SIG-M5 (cell line): ENCODE results near the gene HLA-DPA1.
"Not testable (repeated sequence)": the region's sequence is repeated elsewhere in the genome, so short reads cannot be mapped to it uniquely, and the experiment has no call there.

Experiments used
- DNase-seq: peaks from one replicate; lab custom pipeline; 2025; lab: John Stamatoyannopoulos, UW

HLA-DPA1 gene

GRCh38 chr6:33073431-33073871, at the start of gene HLA-DPA1:
HLA-DPA1 (minus strand) TSS chr6:33073649.
- DNase-seq, result no peak

GRCh38 chr6:33123181-33123580, 49.7 kb upstream of the HLA-DPA1 start:
- DNase-seq, result no peak

DNA sequence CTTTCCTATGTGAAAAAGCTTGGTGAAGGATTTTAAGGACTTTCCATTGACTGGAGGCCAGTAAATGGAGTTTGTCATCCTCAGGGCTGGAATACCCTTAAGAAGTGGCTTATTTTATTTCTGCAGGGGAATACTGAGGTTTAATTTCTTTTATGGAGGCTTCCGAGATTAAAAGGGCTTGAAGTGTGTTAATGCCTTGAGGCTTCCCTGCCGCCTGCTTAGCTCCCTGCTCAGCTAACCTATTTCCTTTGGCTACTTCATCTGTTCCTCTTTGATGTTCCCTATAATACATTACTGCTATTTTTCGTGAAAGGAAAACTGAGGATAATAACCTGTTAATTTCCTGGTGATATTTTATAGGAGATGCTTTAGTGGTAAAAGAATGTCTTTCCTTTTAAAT, 46.6 kb upstream of the HLA-DPA1 start:
- DNase-seq, result no peak

DNA sequence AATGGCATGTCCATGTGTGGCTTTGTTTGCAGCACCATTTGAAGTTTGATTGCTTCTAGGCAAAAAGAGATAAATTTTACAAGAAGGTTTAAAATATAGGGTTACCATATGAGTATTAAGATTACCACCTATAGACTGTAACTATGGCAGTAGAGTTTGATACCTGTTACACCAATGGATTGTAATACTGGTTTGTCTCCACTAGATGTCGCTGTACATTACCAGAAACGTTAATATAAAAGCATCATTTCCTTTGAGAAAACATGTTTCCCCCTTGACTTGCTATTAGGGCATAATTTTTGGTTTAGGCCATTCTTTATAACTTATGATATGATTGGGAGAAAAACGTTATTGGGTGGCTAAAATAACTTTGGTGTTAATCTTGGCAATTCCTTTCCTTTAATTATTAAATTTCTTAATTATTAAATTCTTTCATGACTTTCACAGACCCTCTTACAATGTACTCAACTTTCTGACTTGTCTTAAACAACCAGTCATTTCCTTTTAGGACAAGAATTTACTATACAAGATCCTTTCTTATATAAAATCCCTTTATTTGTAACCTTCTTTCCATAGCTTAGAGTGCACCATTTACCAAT, 45.2 kb upstream of the HLA-DPA1 start:
- DNase-seq, result no peak

DNA sequence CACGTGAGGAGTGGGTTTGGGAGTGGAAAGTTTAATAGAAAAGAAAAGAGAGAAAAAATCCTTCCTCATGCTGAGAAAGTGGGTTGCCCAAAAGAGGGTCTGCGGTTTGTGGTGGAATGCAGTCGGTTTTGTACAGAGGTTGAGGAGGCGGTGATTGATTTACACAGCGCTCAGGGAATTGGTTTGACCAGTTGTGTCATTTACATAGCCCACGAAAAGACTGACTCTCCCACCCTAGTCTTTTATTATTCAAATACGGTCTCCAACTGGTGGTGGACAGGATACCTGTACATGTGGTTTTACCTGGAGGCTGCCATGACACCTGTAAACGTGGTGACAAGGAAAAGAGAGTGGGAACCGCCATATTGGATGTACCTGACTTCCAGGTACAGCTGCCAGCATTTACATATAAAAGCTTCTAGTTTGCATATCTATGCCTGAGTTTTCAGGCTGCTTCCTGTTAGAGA, 44.4 kb upstream of the HLA-DPA1 start:
- no peak for DNase-seq

GRCh38 chr6:33116841-33117711, 43.6 kb upstream of the HLA-DPA1 start:
- no peak for DNase-seq

DNA sequence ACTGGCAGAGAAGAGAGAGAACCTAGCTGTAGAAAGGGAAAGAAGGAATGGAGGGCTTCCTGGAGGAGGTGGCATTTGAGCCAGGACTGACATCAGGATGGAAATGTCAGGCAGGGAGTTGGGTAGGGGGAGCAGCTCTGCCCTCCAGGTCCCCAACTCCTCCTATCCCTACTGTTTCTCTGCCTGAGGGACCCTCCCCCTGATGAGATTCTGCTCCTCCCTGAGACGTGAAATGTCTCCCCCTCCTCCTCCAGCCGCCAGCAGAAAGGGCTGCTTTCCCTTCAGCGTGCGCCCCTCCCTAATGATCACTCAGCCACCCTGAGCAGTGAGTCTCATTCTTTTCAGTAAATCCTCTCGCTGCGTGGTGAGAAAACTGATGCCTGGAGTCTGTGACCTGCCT, 43.0 kb upstream of the HLA-DPA1 start:
- no peak for DNase-seq

GRCh38 chr6:33114406-33114805, 41.0 kb upstream of the HLA-DPA1 start:
- DNase-seq, result peak; percentile 40

GRCh38 chr6:33113755-33114154, 40.3 kb upstream of the HLA-DPA1 start:
- no peak for DNase-seq

DNA sequence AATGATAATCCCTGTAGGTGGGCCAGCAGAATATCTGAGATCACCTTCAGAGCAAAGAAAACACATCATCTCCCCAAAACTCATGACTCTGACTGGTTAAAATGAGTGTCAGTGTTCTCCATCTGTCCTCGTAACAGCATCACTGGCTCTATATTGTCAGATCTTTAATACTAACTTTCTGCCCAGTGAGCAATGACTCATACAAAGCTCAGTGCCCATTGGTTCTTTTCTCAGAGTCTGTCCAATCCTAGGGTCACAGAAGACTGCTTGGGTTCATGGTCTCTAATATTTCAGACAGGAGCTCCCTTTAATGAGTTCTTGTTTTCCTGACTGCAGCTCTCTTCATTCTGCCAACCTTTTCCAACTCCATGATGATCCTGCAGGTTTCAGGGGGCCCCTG, 38.7 kb upstream of the HLA-DPA1 start:
- DNase-seq, result no peak

DNA sequence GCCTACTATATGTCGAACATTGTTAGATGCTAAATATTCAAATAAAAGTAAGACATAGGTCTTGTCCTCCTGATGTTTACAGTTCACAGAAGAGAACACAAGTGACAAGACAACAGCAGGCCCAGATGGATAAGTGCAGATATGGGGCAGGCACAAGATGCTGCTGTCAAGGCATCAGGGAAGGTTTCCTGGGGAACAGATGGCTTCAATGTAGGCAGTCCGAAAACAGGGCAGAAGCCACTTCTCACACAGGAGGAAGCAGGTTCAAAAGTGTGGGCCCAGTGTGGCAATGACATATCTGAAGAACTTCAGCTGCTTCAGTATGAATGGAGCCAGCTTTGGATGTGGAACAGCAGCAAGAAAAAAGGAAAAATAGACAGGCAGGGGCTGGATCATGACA, 34.9 kb upstream of the HLA-DPA1 start:
- DNase-seq, result no peak

GRCh38 chr6:33107641-33108040, 34.2 kb upstream of the HLA-DPA1 start:
- DNase-seq, result no peak

DNA sequence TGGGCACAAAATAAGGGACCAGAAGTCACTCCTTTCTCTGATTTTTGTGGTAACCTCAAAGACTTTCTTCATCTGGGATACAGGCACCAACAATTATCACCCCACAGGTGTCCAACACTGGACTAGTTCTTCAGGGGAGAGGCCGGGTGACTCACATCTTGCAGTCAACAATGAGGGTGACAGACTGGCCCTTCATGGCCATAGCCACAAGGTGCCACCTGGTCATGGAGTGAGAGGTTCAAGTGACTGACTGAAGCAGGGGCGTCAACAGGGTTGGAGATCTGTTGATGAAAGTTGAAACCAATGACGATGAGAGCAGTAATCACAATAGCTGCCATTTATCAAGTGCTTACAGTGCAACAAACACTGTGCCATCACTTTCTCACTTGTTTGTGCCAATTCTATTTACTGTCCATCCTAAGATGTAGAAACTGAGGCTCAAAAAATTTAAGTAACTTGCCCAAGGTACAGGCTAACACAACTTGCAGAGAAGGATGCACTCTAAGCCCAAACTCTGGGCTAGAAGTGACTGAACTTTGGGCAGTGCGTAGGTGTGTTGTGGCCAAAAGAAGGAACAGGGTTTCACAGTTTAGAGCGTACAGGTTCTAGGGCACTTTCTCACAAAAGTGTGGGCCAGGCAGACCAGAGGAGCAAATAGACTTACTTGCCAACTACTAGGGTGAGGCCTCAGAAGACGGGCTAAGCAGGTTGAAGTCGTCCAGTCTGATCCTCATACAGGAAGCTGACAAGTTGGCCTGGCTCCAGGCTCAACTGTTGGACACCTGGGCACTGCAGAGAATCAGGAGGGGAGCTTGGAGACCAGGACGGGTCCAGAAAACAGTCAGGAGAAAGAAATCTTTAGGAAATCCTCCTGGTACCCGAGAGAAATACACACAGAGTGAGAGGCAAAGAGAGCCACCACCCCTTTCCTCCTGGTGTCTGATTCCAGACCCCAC, 32.7 kb upstream of the HLA-DPA1 start:
- DNase-seq, result no peak

DNA sequence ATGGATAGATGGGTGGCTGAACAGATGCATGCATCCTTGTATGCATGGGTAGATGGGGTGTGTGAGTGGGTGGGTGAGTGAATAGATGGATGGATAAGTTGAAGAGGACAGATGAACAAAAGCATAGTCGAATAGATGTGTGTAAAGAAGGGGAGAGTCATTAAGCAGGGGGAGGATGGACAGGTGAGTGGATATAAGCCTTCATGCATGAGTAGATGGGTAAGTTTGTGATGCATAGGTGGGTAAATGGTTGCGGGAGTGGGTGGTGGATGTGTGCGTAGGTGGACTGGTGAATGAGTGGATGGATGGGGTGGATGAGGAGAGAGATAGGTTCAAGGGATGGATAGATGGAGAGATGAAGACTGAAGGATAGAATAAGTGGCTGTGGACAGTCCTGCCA, 31.9 kb upstream of the HLA-DPA1 start:
- no peak for DNase-seq

GRCh38 chr6:33104887-33105286, 31.4 kb upstream of the HLA-DPA1 start:
- no peak for DNase-seq

- DNase-seq, result no peak
Measured at GRCh38 chr6:33103776-33104175, 30.3 kb upstream of the HLA-DPA1 start.

DNA sequence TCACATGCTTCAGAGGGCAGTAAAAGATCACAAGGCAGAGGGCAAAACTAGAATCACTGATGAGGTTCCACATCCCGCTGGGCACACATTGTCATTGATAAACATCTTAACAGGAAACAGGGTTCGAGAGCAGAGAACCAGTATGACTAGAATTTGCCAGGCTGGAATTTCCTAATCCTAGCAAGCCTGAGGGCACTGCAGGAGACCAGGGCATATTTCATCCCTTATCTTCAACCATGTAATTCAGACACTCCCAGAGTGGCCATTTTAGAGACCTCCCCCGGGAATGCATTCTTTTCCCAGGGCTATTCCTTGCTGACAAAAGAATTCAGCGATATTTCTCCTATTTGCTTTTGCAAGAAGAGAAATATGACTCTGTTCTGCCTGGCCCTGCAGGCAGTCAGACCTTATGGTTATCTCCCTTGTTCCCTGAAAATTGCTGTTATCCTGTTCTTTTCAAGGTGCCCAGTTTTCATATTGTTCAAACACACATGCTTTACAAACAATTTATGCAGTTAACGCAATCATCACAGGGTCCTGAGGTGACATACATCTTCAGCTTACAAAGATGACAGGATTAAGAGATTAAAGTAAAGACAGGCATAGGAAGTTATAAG, 27.8 kb upstream of the HLA-DPA1 start:
- DNase-seq, result not testable (repeated sequence)

- DNase-seq, result no peak
Measured at GRCh38 chr6:33095681-33096080, 22.2 kb upstream of the HLA-DPA1 start.

DNA sequence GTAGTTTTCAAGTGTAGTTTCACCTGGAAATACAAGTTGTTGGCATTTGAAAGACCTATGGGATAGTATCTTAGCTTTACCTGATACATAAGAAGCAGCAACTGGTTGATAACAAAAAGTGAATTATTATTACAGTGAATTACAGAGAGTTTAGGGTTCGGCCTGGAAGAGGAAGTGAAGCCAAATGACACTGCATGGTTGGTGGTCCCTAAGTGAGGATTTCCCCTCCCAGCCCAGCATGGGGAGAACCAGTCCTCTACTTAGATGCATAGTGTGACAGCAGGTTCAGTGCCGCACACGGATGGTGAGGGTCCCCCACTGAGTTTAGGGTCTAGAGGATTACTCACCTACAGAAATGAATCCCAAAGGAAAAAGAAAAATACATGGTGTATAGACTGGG, 20.4 kb upstream of the HLA-DPA1 start:
- DNase-seq, result no peak

- DNase-seq, result no peak
Measured at GRCh38 chr6:33092385-33092784, 18.9 kb upstream of the HLA-DPA1 start.

- DNase-seq, result no peak
Measured at GRCh38 chr6:33091957-33092356, 18.5 kb upstream of the HLA-DPA1 start.
